Bone marrow (tissue), 2 donors: ENCODE data around the gene TSNAX.

ENCODE experiments used
- DNase-seq, 2 donors: peaks; one replicate each; lab custom pipeline; 2025; lab: John Stamatoyannopoulos, UW

TSNAX gene

GRCh38 chr1:231518485-231519034 lies 9.9 kb upstream of the TSNAX start:
- DNase-seq, result no peak

- DNase-seq, result no peak
Observed at GRCh38 chr1:231519166-231519565, 9.3 kb upstream of the TSNAX start.

- no peak for DNase-seq
Observed at GRCh38 chr1:231522038-231522437, 6.4 kb upstream of the TSNAX start.

- DNase-seq, result no peak
Observed at GRCh38 chr1:231522931-231523642, 5.4 kb upstream of the TSNAX start.

- DNase-seq, result no peak
Observed at GRCh38 chr1:231523816-231524215, 4.7 kb upstream of the TSNAX start.

GRCh38 chr1:231526536-231526935 lies 1.9 kb upstream of the TSNAX start:
- no peak for DNase-seq

- peak in 1 of 2 donors; percentile 57 for DNase-seq
Observed at GRCh38 chr1:231527586-231528171, 790 bp upstream of the TSNAX start.

- DNase-seq, result no peak
Observed at GRCh38 chr1:231533240-231533639, 4.8 kb downstream of the TSNAX start.

GRCh38 chr1:231534703-231535159 lies 6.3 kb downstream of the TSNAX start:
- no peak for DNase-seq

- no peak for DNase-seq
Observed at GRCh38 chr1:231536099-231536498, 7.6 kb downstream of the TSNAX start.

- no peak for DNase-seq
Observed at GRCh38 chr1:231540847-231541246, 12.4 kb downstream of the TSNAX start.

- DNase-seq, result no peak
Observed at GRCh38 chr1:231541842-231542241, 13.4 kb downstream of the TSNAX start.

- DNase-seq, result no peak
Observed at GRCh38 chr1:231544943-231545592, 16.6 kb downstream of the TSNAX start.

- DNase-seq, result no peak
Observed at GRCh38 chr1:231546693-231547092, 18.2 kb downstream of the TSNAX start.

- no peak for DNase-seq
Observed at GRCh38 chr1:231549733-231550447, 21.4 kb downstream of the TSNAX start.

- peak in 1 of 2 donors; percentile 3 for DNase-seq
Observed at GRCh38 chr1:231550448-231550781, 21.9 kb downstream of the TSNAX start.

- no peak for DNase-seq
Observed at GRCh38 chr1:231553320-231553719, 24.9 kb downstream of the TSNAX start.

- DNase-seq, result no peak
Observed at GRCh38 chr1:231554969-231555368, 26.5 kb downstream of the TSNAX start.

- no peak for DNase-seq
Observed at GRCh38 chr1:231557411-231557810, 28.9 kb downstream of the TSNAX start.

- DNase-seq, result no peak
Observed at GRCh38 chr1:231557898-231558707, 29.6 kb downstream of the TSNAX start.

- no peak for DNase-seq
Observed at GRCh38 chr1:231558708-231559185, 30.3 kb downstream of the TSNAX start.
